Ureter (tissue), 1 donor: Measurements from ENCODE around the gene C12orf75. TPM values are rescaled to one million over a fixed set of nuclear protein-coding genes. Genes with fewer than 3 reads are reported as not detected.
"Not testable (repeated sequence)": the region's sequence is repeated elsewhere in the genome, so short reads cannot be mapped to it uniquely, and the experiment has no call there.

Experiments used
- DNase-seq: peaks from one replicate; pipeline ENCODE4 v3.0.0-alpha.2; 2020; ENCODE audit warnings: low spot score
- total RNA-seq: library from RNA; stranded (reverse); gene quantifications from one replicate; pipeline ENCODE4 v1.2.4, GENCODE V29; 2023
- donor health status: DM: yes; HTN: yes; CAD: no.

Gene C12orf75
- total RNA-seq, 1 donor from 2014 or later = 31.3 TPM

DNA sequence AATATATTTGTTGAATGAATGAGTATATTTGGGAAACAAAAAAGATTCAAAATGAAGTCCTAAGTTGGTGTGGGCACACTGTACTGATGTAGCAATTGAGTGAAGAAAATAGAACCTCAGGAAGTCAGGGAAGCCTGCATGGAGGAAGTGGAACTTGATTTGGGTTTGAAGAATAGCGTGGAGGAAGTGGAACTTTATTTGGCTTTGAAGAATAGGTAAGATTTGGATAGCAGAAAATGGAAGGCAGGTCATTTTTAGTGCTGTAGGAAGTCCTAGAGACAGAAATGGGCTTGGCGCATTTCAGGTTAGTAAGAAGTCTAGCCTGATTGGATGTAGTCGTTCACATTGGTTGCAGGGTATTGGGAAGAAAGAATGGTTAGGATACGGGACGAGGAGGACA, 5.4 kb downstream of the C12orf75 start:
- DNase-seq = no peak

DNA sequence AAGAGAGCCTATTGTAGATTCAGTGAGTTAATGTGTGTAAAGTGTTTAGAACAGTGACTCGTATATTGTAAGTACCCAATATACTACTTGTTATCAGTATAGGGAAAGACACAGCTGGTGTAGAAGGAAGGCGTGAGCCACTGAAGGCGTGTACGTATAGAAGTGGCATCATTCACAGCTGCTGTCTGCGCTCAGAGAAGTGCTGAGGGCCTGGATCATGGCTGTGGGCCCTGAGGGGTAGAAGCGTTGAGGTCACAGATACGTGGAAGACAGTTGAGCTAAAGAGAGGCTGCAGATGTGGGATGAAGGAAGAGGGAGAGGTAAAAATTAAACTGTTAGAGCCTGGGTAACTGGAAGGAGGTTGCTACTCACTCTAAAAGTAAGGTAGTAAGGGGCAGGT, 5.9 kb downstream of the C12orf75 start:
- no peak for DNase-seq

DNA sequence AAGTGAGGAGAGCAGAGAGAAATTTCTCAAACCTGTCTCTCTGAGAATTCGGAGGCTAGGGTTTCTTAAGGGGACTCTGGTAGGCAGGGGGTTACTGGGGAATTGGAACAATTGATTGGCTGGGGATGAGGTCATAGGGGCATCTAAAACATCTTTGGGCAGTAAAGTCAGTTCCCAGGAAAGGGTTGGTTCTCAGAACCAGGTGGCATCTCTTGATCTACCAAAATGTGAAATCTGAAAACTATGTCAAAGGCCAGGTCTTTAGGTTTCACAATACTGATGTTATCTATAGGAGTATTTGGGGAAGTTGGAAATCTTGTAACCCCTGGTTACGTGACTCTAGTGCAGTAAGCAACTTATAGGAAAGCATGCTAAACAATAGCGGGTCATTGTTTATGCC, 6.9 kb downstream of the C12orf75 start:
- no peak for DNase-seq

DNA sequence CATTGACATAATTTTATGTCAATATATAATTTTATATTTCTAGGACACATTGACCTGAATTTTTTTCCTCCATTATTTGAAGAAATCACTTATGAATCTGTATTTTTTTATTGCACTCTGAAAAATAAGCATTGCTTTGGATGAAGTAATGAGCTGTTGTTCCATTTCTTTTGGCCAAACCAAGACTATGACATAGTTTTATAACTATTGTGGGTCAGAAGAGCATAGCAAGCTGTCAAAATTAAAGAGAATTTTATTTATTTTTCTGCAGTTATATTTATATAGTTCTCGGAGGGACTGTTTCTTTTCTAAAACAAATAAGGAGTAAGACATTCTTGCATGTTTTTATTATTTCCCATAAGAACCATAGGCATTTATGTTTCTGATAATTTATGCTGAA, 8.5 kb downstream of the C12orf75 start:
- no peak for DNase-seq

DNA sequence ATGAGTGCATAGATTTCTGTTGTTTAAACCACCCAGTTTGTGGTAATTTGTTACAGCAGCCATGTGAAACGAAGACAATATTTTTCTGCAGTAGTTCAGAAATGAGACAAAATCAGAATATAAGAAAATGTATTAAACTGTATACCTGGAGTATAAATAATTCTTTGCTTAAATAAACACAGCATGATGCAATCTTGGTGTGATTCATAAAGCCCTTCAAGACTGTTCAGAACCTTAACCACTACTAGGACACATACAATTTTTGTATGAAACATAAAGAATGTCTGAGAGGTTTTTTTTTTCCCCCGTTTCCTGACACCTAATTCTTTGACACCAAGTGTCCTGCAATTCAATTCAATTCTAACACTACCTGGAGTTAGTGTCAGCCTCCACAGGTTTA, 10.5 kb downstream of the C12orf75 start:
- DNase-seq = no peak

DNA sequence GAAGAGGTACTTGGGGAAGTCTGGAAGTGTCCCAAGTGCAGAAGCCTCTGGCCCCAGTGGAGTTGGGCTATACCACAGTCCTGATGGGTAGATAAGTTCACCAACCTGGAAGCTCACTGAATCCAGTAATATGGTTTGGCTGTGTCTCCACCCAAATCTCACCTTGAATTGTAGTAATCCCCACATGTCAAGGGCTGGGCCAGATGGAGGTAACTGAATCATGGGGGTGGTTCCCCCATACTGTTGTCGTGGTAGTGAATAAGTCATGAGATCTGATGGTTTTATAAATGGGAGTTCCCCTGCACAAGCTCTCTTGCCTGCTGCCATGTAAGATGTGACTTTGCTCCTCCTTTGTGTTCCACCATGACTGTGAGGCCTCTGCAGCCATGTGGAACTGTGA, 11.1 kb downstream of the C12orf75 start:
- DNase-seq = not testable (repeated sequence)

DNA sequence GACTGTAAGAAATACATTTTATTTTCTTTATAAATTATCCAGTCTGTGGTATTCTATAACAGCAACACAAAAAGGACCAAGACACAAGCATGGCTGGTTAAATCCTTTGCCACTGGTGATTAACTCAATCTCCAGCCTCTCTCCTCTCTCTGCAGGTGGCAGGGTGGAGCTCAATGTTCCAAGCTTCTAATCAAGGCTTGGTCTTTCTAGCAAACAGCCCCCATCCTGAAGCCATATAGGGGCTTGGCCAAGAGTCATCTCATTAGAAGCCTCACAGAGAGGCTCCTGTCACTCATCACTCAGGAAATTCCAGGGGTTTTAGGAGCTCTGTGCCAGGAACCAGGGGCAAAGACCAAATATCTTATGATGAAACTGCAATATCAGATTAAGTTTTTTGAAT, 12.0 kb downstream of the C12orf75 start:
- no peak for DNase-seq

DNA sequence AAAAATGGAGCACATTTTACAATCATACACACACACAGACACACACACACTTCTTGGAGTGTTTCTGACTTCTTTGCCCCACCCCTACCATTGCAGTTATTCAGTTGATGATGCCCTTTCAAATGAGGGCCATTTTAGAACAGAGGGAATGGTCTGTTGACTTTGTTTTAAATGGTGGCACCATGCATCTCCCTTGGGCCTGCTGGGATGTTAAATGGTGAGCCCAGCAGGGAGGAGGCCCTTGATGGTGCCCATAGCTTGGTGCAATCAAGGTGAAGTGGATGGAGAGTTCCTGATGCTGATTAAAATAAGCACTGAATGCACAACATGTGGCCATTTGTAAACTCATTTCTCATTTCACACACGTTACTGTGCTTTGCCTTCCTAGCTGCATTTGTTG, 13.3 kb downstream of the C12orf75 start:
- no peak for DNase-seq

- DNase-seq = no peak
These were observed 17.0 kb downstream of the C12orf75 start for GRCh38 chr12:105347499-105347898.

- DNase-seq = no peak
These were observed 17.7 kb downstream of the C12orf75 start for GRCh38 chr12:105348142-105348541.

GRCh38 chr12:105348561-105348960, 18.1 kb downstream of the C12orf75 start:
- DNase-seq = no peak

DNA sequence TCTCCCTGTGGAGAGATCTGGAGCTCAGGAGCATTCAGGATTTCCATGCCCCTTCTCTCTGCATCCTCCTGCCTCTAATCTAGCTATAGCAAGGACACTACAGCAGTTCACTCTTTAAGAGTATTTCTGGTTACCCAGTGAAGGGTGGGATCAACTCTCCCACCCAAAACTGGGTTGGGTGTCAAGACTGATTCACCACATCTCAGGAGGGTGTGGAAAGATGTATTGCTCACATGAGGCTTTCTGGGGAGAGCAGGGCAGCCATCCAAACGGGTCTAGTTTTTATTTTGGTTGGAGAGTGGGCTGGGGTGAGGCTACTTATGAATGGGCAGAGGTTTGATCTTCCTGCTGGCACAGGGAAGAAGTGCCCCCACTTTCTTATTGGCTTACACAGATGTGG, 18.6 kb downstream of the C12orf75 start:
- DNase-seq = no peak

DNA sequence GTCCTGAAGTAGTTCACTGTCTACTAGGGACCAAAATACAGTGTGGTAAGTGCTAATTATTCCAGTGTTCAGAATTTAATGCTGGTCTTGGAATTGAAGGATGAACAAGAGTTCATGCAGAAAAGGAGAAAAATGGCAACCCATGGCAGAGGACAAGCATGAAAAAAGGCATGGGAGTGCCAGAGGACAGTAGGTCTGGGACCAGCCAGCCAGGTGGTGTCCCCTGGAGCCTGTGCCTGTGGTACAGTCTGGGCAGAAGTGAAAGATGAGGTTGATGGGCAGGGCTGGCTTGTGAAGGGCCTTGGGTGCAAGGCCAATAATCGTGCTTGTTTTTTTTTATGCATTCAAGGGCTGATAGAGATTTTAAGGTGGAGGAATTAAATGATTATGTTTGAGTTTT, 21.0 kb downstream of the C12orf75 start:
- no peak for DNase-seq

DNA sequence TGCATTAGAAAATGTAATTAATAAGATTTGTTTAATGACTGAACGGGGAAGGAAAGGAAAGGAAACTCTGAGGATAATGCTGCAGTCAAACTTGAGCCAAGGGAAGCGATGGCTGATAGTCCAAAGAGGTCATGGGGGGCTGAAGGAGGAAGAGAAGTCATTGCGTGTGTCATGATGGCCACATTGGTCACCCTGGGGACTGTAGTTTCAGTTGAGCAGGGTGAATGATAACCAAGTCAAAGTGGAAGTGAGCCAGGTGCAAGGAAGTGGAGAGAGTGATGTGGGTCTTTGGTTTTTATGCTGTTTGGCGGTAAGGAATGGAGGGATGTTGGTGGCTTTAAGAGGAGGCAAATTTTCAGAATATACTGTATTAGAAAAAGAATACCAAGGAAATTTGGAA, 21.6 kb downstream of the C12orf75 start:
- DNase-seq = no peak

- DNase-seq = no peak
These were observed 22.6 kb downstream of the C12orf75 start for GRCh38 chr12:105352940-105353635.

GRCh38 chr12:105355752-105356151, 25.3 kb downstream of the C12orf75 start:
- no peak for DNase-seq

GRCh38 chr12:105357162-105357691, 26.7 kb downstream of the C12orf75 start:
- no peak for DNase-seq

DNA sequence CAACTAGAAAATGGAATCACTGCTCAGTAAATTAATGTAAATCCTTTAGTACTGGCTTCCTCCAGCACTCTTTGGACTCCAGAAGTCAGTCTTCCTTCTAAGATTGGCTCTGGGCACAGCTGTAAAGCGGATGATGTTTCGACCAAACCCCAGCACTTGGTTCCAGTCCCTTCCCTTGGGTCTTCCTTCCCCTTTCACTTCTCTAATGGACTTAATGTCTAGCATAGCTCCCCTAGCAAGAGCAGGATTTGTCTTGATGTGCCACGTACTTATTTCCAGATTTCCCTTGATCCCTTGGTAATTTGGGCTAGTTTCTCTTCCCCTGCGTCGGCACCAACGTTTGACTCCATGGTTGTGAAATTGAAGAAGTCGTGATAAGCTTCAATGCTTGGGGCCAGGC, 28.3 kb downstream of the C12orf75 start:
- DNase-seq = no peak

DNA sequence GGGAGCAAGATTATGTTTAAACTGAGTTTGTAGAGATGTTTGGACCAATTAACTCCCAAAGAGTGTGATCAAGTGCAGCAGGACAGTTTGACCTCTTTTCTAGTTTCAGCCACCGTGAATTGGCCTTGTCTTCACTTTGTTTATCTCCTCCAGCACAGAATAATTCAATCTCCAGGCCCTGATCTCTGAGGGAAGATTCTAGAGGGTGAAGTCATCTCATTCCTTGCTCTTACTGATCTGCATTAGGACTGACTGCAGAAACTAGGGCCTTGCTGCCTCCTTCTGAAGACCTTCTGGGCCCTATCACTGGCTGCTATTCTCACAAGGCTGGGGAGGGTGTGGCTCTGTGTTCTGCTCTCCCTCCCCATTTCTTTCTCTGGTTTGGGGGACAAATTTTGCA, 29.4 kb downstream of the C12orf75 start:
- DNase-seq = no peak

- DNase-seq = no peak
These were observed 33.4 kb downstream of the C12orf75 start for GRCh38 chr12:105363890-105364289.

- no peak for DNase-seq
These were observed 34.7 kb downstream of the C12orf75 start for GRCh38 chr12:105365231-105365630.

GRCh38 chr12:105368047-105368646, 37.7 kb downstream of the C12orf75 start:
- no peak for DNase-seq

DNA sequence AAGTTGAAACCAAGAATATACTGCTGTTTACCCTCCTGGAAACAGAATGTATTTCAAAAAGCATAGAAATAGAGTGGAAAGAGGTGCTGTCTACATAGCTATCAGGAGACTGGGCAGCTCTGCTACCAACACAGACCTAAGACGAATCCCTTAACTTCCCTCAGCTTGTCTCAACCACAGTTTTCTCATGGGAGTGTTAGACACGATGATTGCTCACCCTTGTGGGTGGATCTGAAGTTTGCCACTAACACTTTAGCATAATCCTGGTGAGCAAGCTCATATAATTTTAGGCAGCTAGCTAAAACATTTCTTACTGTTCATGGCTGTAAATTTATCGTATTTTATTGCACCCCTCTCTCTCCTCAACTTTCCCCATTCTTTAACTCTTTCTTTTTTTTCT, 38.5 kb downstream of the C12orf75 start:
- DNase-seq = no peak

DNA sequence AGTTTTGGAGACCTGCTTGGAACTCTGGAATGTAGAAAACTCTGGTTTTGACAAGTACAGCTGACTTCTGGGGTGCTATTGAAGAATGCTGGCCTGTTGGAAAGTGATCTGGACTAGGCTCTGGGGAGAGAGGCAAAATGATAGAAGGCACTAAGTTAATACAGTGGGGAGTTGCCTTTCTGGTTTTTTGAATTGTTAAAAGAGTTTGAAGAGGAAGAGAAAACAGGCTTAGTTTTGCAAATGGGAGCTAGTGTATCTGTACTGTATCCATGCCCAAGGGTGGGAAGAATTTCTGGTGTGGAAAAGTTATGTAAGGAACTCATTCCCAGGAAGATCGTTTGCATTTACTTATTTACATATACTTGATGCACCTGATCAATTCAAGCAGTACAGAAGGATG, 43.8 kb downstream of the C12orf75 start:
- no peak for DNase-seq
